Measurements from ENCODE around the gene CTNND2. TPM values are rescaled to one million over a fixed set of nuclear protein-coding genes. Genes with fewer than 3 reads are reported as not detected.

CTNND2 gene
- total and polyA plus RNA-seq, 4 donors = 0.03 to 1.0 (median 0.27) TPM

DNA sequence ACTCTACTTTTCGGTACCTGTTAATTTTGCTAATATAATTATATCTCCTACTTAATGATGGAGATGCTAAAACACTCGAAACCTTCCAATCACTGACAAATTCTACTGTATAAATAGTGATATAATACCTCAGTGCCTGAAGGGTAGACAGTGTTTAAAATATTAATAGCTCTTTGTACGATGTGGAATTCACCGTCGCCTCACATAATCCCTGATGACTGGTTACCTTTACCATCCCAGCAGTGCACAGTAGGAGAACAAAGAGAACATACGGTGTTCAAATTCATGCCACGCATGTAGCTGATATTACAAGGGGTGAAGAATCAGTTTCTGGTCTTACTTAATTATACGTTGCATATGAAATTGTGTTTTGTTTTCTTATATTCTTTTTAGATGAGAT is 506.7 kb downstream of the CTNND2 start:
- Histone ChIP-seq H3K9me3 (ENCODE audit: control insufficient read depth, low read length) (no peaks in the 10 kb centered on the region), H3K27me3 (ENCODE audit: control insufficient read depth in 1 of 2, insufficient read depth in 2 of 2, low read length in 1 of 2) (no peaks in the 10 kb centered on the region), H3K36me3 (ENCODE audit: control insufficient read depth in 1 of 2, insufficient read depth in 2 of 2, low read length in 1 of 2) (no peaks in the 10 kb centered on the region), H3K27ac (ENCODE audit: low read depth in 1 of 2, low read length in 2 of 2) (no peak overlapping the region), H3K4me1 (ENCODE audit: control insufficient read depth in 1 of 2, insufficient read depth in 2 of 2, low read length in 2 of 2) (no peaks in the 10 kb centered on the region), H3K4me3 (ENCODE audit: low read length in 2 of 2) (no peak overlapping the region)
- ATAC-seq (ENCODE audit: low FRiP score) (no peak), DNase-seq (no peak)
- intact Hi-C loops (cut with DNase I) = no loop called here
- 88 to 93% methylated on average over 8 of the region's 8 CpGs for WGBS, 2 donors

DNA sequence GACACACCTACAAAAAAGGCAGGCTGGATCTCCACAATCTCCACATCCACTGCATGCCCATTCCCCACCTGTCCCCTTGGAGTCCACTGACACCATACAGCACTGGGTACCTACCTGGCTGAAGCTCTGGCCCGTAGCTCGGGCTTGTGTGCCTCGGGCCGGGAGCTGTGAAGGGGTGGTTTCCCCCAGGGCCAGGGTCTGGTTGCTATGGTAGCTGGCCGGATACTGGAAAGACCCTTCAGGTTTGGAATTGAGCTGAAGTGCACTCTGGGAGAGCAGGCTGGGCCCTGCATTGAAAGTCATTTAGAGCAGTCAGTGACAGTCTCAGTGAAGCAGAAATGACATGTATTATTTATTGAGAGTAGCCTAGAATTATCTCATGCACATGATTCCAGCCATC is 507.3 kb downstream of the CTNND2 start:
- ATAC-seq (ENCODE audit: low FRiP score) (no peak), DNase-seq (no peak)
- no peak overlapping the region for H3K27ac ChIP-seq (ENCODE audit: low read depth in 1 of 2, low read length in 2 of 2)
- no peaks in the 10 kb centered on the region for H3K27me3 ChIP-seq (ENCODE audit: control insufficient read depth in 1 of 2, insufficient read depth in 2 of 2, low read length in 1 of 2)
- no peaks in the 10 kb centered on the region for H3K36me3 ChIP-seq (ENCODE audit: control insufficient read depth in 1 of 2, insufficient read depth in 2 of 2, low read length in 1 of 2)
- no peaks in the 10 kb centered on the region for H3K9me3 ChIP-seq (ENCODE audit: control insufficient read depth, low read length)
- 72 to 73% methylated on average over 5 of the region's 5 CpGs for WGBS, 2 donors
- intact Hi-C loops (cut with DNase I) = no loop called here
- H3K4me1 ChIP-seq (ENCODE audit: control insufficient read depth in 1 of 2, insufficient read depth in 2 of 2, low read length in 2 of 2) = no peaks in the 10 kb centered on the region
- H3K4me3 ChIP-seq (ENCODE audit: low read length in 2 of 2) = no peak overlapping the region

DNA sequence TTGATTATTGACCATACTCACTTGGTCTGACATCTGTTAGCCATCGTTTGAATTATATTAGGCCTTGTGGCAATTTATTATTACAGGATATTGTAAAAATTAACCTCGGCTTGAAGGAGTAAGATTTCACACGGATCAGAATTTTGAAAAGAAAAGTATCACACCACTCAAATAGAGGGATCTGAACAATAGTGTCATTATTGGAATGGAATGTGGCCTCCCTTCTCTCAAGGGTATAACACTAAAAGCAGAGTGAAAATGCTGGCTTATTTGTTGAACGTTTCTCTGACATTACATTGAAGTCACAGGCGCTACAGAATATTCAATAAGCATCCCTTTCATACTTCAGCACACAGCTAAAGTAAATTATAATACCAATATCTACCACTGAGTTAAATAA is 509.3 kb downstream of the CTNND2 start:
- H3K36me3 ChIP-seq (ENCODE audit: control insufficient read depth in 1 of 2, insufficient read depth in 2 of 2, low read length in 1 of 2) = no peaks in the 10 kb centered on the region
- no peak for DNase-seq
- no peaks in the 10 kb centered on the region for H3K4me1 ChIP-seq (ENCODE audit: control insufficient read depth in 1 of 2, insufficient read depth in 2 of 2, low read length in 2 of 2)
- ATAC-seq (ENCODE audit: low FRiP score) = no peak
- no peak overlapping the region for H3K4me3 ChIP-seq (ENCODE audit: low read length in 2 of 2)
- no peaks in the 10 kb centered on the region for H3K27me3 ChIP-seq (ENCODE audit: control insufficient read depth in 1 of 2, insufficient read depth in 2 of 2, low read length in 1 of 2)
- 66 to 83% methylated on average over 5 of the region's 5 CpGs for WGBS, 2 donors
- H3K27ac ChIP-seq (ENCODE audit: low read depth in 1 of 2, low read length in 2 of 2) = no peak overlapping the region
- intact Hi-C loops (cut with DNase I) = no loop called here
- H3K9me3 ChIP-seq (ENCODE audit: control insufficient read depth, low read length) = no peaks in the 10 kb centered on the region

DNA sequence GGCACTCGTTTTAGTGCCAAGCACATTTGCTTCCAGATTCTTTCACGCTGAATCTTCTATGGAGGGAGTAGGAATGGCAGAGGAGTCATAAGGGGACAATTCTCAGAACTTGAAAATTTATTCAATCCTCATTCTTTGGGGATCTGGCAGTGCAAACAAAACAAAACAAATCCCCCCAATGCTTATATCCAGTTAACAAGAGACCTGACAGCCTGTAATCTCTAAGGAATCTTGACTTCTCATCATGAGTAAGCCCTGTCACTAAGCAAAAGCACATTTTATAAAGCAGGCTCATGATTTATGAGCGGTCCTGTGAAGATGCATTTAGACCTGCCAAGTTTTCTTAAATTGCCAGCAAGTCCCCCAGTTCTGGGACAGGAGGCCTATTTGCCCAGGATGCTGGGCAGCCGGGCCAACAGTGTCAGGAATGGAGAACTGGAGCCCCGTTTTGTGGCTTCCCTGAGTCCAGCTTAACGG is 513.9 kb downstream of the CTNND2 start:
- 83% methylated on average over 6 of the region's 6 CpGs for WGBS, 2 donors
- no peak for DNase-seq
- intact Hi-C loops (cut with DNase I) = no loop called here

GRCh38 chr5:11387382-11387781 is 516.9 kb downstream of the CTNND2 start:
- H3K36me3 ChIP-seq (ENCODE audit: control insufficient read depth in 1 of 2, insufficient read depth in 2 of 2, low read length in 1 of 2) = no peaks in the 10 kb centered on the region

More for the DNA sequence above, 513.9 kb downstream of the CTNND2 start:
- Histone ChIP-seq H3K27me3 (ENCODE audit: control insufficient read depth in 1 of 2, insufficient read depth in 2 of 2, low read length in 1 of 2) (peaks cover 0 to 3% of the 10 kb centered on the region in 2 donors), H3K4me1 (ENCODE audit: control insufficient read depth in 1 of 2, insufficient read depth in 2 of 2, low read length in 2 of 2) (no peaks in the 10 kb centered on the region), H3K4me3 (ENCODE audit: low read length in 2 of 2) (no peak overlapping the region), H3K27ac (ENCODE audit: low read depth in 1 of 2, low read length in 2 of 2) (no peak overlapping the region), H3K9me3 (ENCODE audit: control insufficient read depth, low read length) (no peaks in the 10 kb centered on the region), H3K36me3 (ENCODE audit: control insufficient read depth in 1 of 2, insufficient read depth in 2 of 2, low read length in 1 of 2) (no peaks in the 10 kb centered on the region)
- no peak for ATAC-seq (ENCODE audit: low FRiP score)

DNA sequence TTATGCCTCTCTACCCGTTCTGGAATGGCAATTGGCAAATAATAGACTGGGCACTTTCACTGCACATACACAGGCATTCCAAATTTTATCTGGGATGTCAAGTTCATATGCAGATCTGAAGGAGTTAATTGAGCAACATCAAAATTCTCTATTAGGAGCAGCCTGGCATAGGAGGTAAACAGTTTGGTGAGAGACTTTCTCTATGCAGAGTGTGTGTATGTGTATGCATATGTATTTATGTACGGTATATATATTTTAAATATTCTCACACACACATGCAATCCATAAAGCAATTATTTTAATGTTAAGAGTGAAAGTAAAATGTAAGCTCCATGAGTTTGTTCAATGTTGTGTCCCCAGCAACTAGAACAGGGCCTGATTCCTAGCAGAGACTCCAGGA is 517.8 kb downstream of the CTNND2 start:
- Histone ChIP-seq H3K4me3 (ENCODE audit: low read length in 2 of 2) (no peak overlapping the region), H3K27me3 (ENCODE audit: control insufficient read depth in 1 of 2, insufficient read depth in 2 of 2, low read length in 1 of 2) (peaks cover 0 to 3% of the 10 kb centered on the region in 2 donors), H3K9me3 (ENCODE audit: control insufficient read depth, low read length) (no peaks in the 10 kb centered on the region), H3K27ac (ENCODE audit: low read depth in 1 of 2, low read length in 2 of 2) (no peak overlapping the region), H3K36me3 (ENCODE audit: control insufficient read depth in 1 of 2, insufficient read depth in 2 of 2, low read length in 1 of 2) (no peaks in the 10 kb centered on the region), H3K4me1 (ENCODE audit: control insufficient read depth in 1 of 2, insufficient read depth in 2 of 2, low read length in 2 of 2) (no peaks in the 10 kb centered on the region)
- intact Hi-C loops (cut with DNase I) = no loop called here
- DNase-seq (no peak), ATAC-seq (ENCODE audit: low FRiP score) (no peak)
- 54 to 59% methylated on average over 2 of the region's 2 CpGs for WGBS, 2 donors

More at GRCh38 chr5:11387382-11387781, 516.9 kb downstream of the CTNND2 start:
- no peaks in the 10 kb centered on the region for H3K9me3 ChIP-seq (ENCODE audit: control insufficient read depth, low read length)
- intact Hi-C loops (cut with DNase I) = no loop called here
- no peak for ATAC-seq (ENCODE audit: low FRiP score)
- no peak overlapping the region for H3K27ac ChIP-seq (ENCODE audit: low read depth in 1 of 2, low read length in 2 of 2)
- H3K27me3 ChIP-seq (ENCODE audit: control insufficient read depth in 1 of 2, insufficient read depth in 2 of 2, low read length in 1 of 2) = peaks cover 0 to 3% of the 10 kb centered on the region in 2 donors
- no peak overlapping the region for H3K4me3 ChIP-seq (ENCODE audit: low read length in 2 of 2)
- WGBS, 2 donors = 87 to 95% methylated on average over 3 of the region's 3 CpGs
- no peak for DNase-seq
- H3K4me1 ChIP-seq (ENCODE audit: control insufficient read depth in 1 of 2, insufficient read depth in 2 of 2, low read length in 2 of 2) = no peaks in the 10 kb centered on the region

- Histone ChIP-seq H3K4me3 (ENCODE audit: low read length in 2 of 2) (no peak overlapping the region), H3K4me1 (ENCODE audit: control insufficient read depth in 1 of 2, insufficient read depth in 2 of 2, low read length in 2 of 2) (no peaks in the 10 kb centered on the region), H3K36me3 (ENCODE audit: control insufficient read depth in 1 of 2, insufficient read depth in 2 of 2, low read length in 1 of 2) (no peaks in the 10 kb centered on the region), H3K9me3 (ENCODE audit: control insufficient read depth, low read length) (no peaks in the 10 kb centered on the region), H3K27ac (ENCODE audit: low read depth in 1 of 2, low read length in 2 of 2) (no peak overlapping the region), H3K27me3 (ENCODE audit: control insufficient read depth in 1 of 2, insufficient read depth in 2 of 2, low read length in 1 of 2) (peaks cover 0 to 3% of the 10 kb centered on the region in 2 donors)
- WGBS, 2 donors = 29 to 35% methylated on average over 3 of the region's 3 CpGs
- ATAC-seq (ENCODE audit: low FRiP score) = no peak
- DNase-seq = no peak
- intact Hi-C loops (cut with DNase I) = no loop called here
These were observed 518.3 kb downstream of the CTNND2 start for GRCh38 chr5:11385901-11386293.

- H3K4me1 ChIP-seq (ENCODE audit: control insufficient read depth in 1 of 2, insufficient read depth in 2 of 2, low read length in 2 of 2) = no peaks in the 10 kb centered on the region
- H3K36me3 ChIP-seq (ENCODE audit: control insufficient read depth in 1 of 2, insufficient read depth in 2 of 2, low read length in 1 of 2) = no peaks in the 10 kb centered on the region
- H3K27ac ChIP-seq (ENCODE audit: low read depth in 1 of 2, low read length in 2 of 2) = no peak overlapping the region
- H3K4me3 ChIP-seq (ENCODE audit: low read length in 2 of 2) = no peak overlapping the region
- H3K9me3 ChIP-seq (ENCODE audit: control insufficient read depth, low read length) = no peaks in the 10 kb centered on the region
- WGBS, 2 donors = 4 to 5% methylated on average over 29 to 33 of the region's 33 CpGs
- ATAC-seq (ENCODE audit: low FRiP score) (no peak), DNase-seq (no peak)
- H3K27me3 ChIP-seq (ENCODE audit: control insufficient read depth in 1 of 2, insufficient read depth in 2 of 2, low read length in 1 of 2) = peaks cover 0 to 3% of the 10 kb centered on the region in 2 donors
- intact Hi-C loops (cut with DNase I) = no loop called here
These were observed 518.9 kb downstream of the CTNND2 start for GRCh38 chr5:11385251-11385900.

- ATAC-seq (ENCODE audit: low FRiP score) (peak; percentile 19), DNase-seq (no peak)
- Histone ChIP-seq H3K9me3 (ENCODE audit: control insufficient read depth, low read length) (no peaks in the 10 kb centered on the region), H3K4me1 (ENCODE audit: control insufficient read depth in 1 of 2, insufficient read depth in 2 of 2, low read length in 2 of 2) (no peaks in the 10 kb centered on the region), H3K36me3 (ENCODE audit: control insufficient read depth in 1 of 2, insufficient read depth in 2 of 2, low read length in 1 of 2) (no peaks in the 10 kb centered on the region), H3K4me3 (ENCODE audit: low read length in 2 of 2) (no peak overlapping the region), H3K27me3 (ENCODE audit: control insufficient read depth in 1 of 2, insufficient read depth in 2 of 2, low read length in 1 of 2) (peaks cover 0 to 3% of the 10 kb centered on the region in 2 donors), H3K27ac (ENCODE audit: low read depth in 1 of 2, low read length in 2 of 2) (no peak overlapping the region)
- WGBS, 2 donors = 4 to 5% methylated on average over 52 to 96 of the region's 96 CpGs
- intact Hi-C loops (cut with DNase I) = no loop called here
These were observed 519.6 kb downstream of the CTNND2 start for GRCh38 chr5:11384441-11385250.
